NCI-H460 (cell line): ENCODE data around the gene DIS3L2. TPM values are rescaled to one million over a fixed set of nuclear protein-coding genes. Genes with fewer than 3 reads are reported as not detected.
"Not testable (repeated sequence)": the region's sequence is repeated elsewhere in the genome, so short reads cannot be mapped to it uniquely, and the experiment has no call there.

ENCODE experiments used
- DNase-seq: peaks from one replicate; pipeline ENCODE4 v3.0.0-alpha.2; 2016; ENCODE audit warnings: low read depth; ENCODE audit errors: extremely low read depth
- total RNA-seq: library from RNA; depleted of rRNA; stranded (reverse); fragments of >200 nt; shearing (Covaris generic); gene quantifications from 2 replicates; pipeline ENCODE4 v1.2.3, GENCODE V29; 2014

DIS3L2 gene
- total RNA-seq, 1 experiment from 2014 or later, result 26.0 TPM

GRCh38 chr2:232315049-232315922 is 353.8 kb downstream of the DIS3L2 start:
- peak; percentile 16 for DNase-seq

GRCh38 chr2:232315923-232316299 is 354.4 kb downstream of the DIS3L2 start:
- DNase-seq, result no peak

- no peak for DNase-seq
Measured at GRCh38 chr2:232316461-232317330, 355.2 kb downstream of the DIS3L2 start.

- no peak for DNase-seq
Measured at GRCh38 chr2:232318169-232318855, 356.8 kb downstream of the DIS3L2 start.

GRCh38 chr2:232319067-232319802 is 357.7 kb downstream of the DIS3L2 start:
- no peak for DNase-seq

GRCh38 chr2:232319803-232320442 is 358.4 kb downstream of the DIS3L2 start:
- DNase-seq, result no peak

GRCh38 chr2:232320443-232320803 is 358.9 kb downstream of the DIS3L2 start:
- DNase-seq, result no peak

- DNase-seq, result no peak
Measured at GRCh38 chr2:232321156-232321816, 359.8 kb downstream of the DIS3L2 start.

- DNase-seq, result no peak
Measured at GRCh38 chr2:232321817-232322559, 360.5 kb downstream of the DIS3L2 start.

GRCh38 chr2:232322560-232323327 is 361.2 kb downstream of the DIS3L2 start:
- no peak for DNase-seq

- DNase-seq, result no peak
Measured at GRCh38 chr2:232323328-232323650, 361.8 kb downstream of the DIS3L2 start.

GRCh38 chr2:232323967-232324366 is 362.5 kb downstream of the DIS3L2 start:
- not testable (repeated sequence) for DNase-seq

GRCh38 chr2:232324778-232325177 is 363.3 kb downstream of the DIS3L2 start:
- no peak for DNase-seq

- peak; percentile 30 for DNase-seq
Measured at GRCh38 chr2:232325324-232326273, 364.1 kb downstream of the DIS3L2 start.

- DNase-seq, result not testable (repeated sequence)
Measured at GRCh38 chr2:232326274-232327104, 365.0 kb downstream of the DIS3L2 start.
